CD4-positive, alpha-beta T cell treated with Interleukin-15 for 4 hours (primary cell): ENCODE results near the gene C15orf40.
"Not testable (repeated sequence)": the region's sequence is repeated elsewhere in the genome, so short reads cannot be mapped to it uniquely, and the experiment has no call there.

Experiments used
- DNase-seq: peaks from one replicate; pipeline ENCODE4 v3.0.0-alpha.2; 2020; ENCODE audit warnings: low spot score

The C15orf40 gene

DNA sequence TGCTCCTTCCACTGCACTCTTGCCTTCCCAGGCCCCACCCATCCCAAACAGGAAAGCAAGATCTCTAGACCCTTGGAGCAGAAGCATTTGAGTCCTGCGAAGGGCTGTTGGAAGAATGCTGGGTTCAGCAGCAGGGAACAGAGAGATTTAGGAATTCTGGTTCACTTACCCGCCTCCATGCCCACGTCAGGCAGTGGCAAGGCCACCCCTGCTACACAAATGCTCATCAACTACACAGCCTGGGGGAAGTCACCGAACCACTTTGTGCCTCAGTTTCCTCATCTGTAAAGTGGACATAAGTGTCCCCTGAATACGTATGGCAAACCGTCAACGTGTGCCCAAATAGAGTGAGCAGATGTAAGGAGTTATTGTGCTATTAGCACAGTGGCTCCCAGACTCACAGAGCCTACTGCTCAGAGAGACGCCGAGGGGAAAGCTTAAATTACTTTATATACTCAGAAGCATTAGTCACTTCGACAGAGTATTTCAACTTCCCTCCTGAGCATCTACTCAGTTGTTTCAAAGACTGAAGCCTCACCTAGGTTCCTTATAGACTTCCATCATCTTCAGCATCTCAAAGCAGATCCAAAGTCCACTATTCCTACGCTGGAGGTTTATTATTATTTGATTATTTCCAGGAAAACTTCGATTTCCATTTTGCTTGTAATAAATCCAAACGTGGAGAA lies 59.8 kb downstream of the C15orf40 start:
- DNase-seq: no peak

DNA sequence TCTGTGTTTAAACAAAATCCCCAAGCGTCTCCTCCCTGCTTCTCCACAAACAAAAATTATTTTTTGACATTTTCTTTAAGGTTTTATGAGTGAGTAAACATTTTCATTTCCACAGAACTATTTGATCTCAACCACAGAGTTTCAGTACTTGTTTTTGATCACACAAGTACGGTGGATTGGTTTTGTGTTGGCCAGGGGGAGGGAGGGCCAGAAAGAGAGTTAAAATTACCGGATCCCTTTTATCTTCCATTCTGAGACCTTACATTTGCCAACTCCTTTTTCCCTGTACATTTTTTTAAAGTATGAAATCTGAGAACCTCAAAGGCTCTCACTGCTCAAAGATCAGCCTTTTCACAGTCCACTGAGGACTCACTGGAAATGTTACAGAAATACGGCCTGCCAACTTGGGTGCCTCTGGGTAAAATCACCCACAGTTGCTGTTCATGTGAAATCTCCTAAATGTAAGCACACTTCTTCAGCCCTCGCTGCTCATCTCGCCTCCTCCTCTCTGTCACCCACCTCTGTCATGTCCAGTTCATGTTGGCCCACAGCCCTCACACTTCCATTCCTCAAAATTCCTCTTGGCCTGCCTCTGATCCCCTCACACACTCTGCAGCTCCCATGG lies 60.6 kb downstream of the C15orf40 start:
- no peak for DNase-seq

DNA sequence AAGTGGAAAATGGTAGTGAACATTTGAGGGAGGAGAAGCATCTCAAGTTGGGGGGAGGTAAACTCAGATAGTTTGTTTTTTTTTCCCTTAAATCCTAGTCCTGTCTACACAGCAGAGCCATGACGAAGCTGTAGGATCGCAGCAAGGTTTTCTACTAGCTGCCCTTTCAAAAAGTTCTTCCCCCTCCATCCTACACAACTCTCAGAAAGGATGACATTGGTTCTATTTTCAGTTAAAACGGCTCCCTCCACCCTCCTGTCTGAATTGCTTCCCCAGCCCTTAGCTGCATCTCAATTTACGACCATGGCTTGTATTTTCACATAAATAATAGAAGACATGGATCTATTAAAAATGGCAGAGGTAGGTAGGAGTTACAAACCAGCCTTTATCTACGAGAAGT lies 61.1 kb downstream of the C15orf40 start:
- no peak for DNase-seq

DNA sequence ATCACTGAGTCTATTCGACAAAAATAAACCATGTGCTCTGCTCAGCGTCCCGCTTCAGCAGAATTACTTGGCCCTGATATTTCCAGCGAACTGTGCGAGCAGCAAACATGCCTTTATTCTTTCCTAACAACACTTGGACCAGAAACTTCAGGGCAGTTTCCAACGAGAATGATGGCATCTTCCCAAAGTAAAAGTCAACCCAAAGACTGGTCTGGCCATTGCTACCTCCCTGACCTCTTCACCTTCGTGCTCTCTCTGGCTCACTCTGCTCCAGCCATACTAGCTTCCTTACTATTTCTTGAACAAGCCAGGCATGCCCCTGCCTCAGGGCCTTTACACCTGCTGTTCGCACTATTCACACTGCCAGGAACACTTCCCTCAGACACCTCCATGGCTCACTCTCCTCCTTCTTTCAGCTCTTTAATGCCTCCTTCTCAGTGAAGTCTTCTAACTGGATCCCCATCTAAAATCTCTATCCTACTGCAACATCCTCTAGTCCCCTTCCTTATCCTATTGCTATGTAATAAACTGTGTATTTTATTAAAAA lies 65.2 kb downstream of the C15orf40 start:
- DNase-seq: no peak

DNA sequence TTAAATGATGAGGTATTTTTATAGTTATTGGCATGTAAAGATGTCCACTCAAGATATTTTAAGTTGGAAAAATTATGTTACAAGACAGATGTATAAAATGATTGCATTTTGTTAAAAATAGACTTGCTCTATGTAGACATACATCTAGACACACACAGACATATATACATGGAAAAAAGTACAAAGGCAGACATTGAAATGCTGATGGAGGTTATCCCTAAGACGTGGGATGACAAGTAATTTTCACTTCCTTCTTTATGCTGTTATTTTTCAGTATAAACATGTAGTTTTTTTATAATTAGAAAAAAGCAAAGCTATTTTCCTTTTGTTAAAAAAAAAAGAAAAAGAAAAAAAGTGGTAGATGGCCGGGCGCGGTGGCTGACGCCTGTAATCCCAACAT lies 66.1 kb downstream of the C15orf40 start:
- DNase-seq: no peak

DNA sequence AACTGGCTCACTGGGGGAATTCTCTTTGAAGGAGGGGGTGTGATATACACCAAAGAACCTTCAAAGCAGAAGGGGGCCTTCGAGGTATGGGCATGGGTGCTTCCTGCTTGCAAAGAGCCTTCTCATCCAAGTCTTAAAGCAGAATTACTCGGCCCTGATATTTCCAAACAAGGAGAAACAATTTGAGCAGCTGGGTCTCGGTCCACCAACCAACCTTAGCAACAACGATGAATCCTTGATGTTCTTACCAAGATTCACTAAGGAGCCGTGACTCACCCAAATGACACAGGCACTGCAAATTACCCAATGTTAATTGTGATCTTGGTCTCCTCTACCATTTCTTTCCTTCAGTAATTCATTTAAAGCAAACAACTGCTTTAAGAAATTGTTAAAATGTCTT lies 66.6 kb downstream of the C15orf40 start:
- DNase-seq: no peak

DNA sequence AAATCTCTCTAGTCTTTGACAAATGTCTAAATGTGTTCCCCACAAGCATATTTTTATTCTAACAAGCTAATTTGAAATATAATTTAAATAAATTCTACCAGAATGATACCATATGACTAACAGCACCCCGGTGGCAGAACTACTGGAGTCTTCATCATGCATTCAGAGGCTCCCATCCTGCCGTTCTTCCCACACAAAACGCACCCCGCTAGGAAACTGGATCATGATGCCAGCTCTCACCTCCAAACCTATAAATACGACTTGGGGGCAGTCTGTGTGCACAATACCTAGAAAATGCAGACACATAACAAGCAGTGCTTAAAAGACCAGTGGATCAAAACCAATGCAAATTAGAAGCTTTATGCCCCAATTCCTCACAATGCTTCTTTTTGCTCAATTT lies 67.4 kb downstream of the C15orf40 start:
- no peak for DNase-seq

DNA sequence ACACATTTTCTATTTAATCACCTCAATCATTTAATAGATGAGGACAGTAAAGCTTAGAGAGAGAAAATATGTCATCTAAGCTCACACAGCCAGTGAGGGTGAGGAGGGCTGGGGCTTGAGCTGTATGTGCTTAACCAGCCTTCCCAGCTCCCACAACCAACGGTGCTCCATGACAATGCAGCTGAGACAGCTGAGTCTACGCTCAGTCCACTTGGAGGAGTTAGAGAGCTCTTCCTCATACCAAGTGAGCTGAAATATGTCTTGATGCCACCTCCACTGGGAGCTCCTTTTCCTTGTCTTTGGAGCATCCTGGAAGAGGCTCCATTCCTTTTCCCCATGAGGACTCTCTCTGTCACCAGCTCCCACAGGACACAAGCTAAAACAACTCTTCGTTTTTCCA lies 68.3 kb downstream of the C15orf40 start:
- no peak for DNase-seq

DNA sequence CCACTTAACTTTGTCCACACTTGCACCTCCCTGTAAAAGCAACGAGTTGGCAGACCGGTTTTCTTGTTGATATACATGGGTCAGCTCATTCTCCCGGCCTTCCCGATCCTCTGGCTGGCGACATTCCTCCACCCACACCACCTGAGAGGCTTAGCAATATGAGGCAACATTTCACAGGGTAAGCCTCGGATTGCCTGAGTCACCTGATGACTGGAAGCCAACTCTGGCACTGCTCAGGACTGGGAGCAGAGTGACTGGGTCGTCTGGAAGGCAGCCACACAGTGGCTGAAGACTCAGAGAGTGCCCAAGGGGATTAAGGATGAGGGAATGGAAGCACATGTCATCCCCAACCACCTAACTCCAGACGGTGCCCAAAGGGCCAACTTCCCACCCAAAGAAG lies 68.7 kb downstream of the C15orf40 start:
- DNase-seq: no peak

DNA sequence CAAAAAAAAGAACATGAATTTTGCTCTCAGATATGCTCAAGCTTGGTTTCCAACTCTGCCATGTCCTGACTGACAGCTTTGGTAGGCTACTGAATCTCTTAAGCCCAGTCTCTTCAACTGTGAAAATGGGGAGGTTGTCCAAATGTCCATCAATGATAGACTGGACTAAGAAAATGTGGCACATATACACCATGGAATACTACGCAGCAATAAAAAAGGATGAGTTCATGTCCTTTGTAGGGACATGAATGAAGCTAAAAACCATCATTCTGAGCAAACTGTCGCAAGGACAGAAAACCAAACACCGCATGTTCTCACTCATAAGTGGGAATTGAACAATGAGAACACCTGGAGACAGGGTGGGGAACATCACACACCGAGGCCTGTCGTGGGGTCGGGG lies 71.8 kb downstream of the C15orf40 start:
- DNase-seq: not testable (repeated sequence)
